RWPE1 (cell line): Measurements from ENCODE around the gene LRRN2.

Experiments
- CTCF ChIA-PET: fragments of 350-600 bp; sonication (Branson Sonifier 250); formaldehyde crosslinking; extraction: SDS; loops from one replicate; lab custom pipeline; 2021; lab: Yijun Ruan, JAX
- POLR2A ChIA-PET: fragments of 400-600 bp; formaldehyde crosslinking; extraction: SDS; loops from one replicate; lab custom pipeline; 2020; ENCODE audit warnings: antibody characterized with exemption; ENCODE audit not compliant: low non-redundant PET; lab: Yijun Ruan, JAX
- DNase-seq: peaks from one replicate; pipeline ENCODE4 v3.0.0; 2012; ENCODE audit warnings: low spot score
- H3K27ac ChIP-seq: fragments of 450-650 bp; 2 replicates; pipeline ENCODE4 v1.5.1; 2017
- TF ChIP-seq, protein P1 (sequence below): fragments of 450-650 bp; conservative IDR thresholded peaks from 2 replicates; pipeline ENCODE4 v1.5.1; 2017; ENCODE audit warnings: low read depth, mild to moderate bottlenecking

Gene LRRN2

DNA sequence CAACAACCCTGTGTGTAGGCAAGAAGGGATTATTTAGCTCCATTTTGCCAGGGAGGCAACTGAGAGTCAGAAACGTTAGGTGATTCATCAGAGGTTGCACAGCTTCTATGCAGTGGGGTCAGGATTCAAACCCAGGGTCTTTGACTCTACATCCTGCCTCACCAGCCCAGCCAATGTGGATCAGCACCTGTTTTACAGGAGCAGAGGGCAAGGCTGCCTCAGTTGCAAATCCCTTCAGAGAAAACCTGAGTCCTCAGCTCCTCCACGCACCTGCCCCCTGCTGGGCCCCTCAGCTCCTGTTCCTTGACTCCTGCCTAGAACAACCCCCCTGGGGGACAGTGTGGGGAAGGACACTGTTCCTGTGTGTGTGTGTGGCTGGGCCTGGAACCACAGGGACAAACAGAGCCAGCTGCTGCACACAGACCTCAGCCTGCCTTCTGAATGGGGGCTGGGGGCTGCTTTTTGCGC, 61.6 kb downstream of the LRRN2 start:
- TF ChIP-seq, protein P1, sequence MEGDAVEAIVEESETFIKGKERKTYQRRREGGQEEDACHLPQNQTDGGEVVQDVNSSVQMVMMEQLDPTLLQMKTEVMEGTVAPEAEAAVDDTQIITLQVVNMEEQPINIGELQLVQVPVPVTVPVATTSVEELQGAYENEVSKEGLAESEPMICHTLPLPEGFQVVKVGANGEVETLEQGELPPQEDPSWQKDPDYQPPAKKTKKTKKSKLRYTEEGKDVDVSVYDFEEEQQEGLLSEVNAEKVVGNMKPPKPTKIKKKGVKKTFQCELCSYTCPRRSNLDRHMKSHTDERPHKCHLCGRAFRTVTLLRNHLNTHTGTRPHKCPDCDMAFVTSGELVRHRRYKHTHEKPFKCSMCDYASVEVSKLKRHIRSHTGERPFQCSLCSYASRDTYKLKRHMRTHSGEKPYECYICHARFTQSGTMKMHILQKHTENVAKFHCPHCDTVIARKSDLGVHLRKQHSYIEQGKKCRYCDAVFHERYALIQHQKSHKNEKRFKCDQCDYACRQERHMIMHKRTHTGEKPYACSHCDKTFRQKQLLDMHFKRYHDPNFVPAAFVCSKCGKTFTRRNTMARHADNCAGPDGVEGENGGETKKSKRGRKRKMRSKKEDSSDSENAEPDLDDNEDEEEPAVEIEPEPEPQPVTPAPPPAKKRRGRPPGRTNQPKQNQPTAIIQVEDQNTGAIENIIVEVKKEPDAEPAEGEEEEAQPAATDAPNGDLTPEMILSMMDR: no peak
- POLR2A ChIA-PET: interaction anchor here (0.7 kb wide), 1 partner anchor 186 kb away, joined by 3 read pairs; no protein-coding TSS in a partner anchor
- no peak for DNase-seq
- CTCF ChIA-PET: interaction anchor here (1.3 to 4.2 kb wide), 3 partner anchors 10 to 183 kb away, joined by 3 to 16 read pairs (median 5); no protein-coding TSS in a partner anchor
- no peak overlapping the region for H3K27ac ChIP-seq

DNA sequence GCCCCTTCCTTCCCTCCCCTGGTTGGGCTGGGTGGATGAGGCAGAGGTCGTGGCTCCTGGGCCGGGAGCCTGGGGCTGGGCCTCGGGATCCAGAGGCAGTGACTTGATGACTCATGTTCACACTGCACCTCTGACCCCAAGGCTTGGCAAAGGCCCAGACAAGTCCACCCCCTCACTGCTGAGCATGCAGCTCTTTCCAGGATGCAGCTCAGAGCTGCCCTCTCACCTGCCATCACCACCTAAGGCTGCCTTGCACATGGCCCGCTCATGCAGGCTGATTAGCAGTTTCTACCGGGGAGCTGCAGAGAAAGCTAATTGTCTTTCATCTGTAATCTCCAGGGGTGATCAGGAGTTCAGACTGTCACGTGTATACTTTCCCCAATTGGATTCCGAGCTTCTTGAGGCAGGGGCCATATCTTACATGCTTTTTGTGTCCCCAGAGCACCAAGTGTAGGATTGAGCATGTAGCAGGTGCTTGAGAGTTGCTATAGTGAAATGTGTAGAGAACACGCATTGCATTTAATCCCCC, 62.1 kb downstream of the LRRN2 start:
- peak; percentile 88 for DNase-seq
- H3K27ac ChIP-seq: no peak overlapping the region
- ChIA-PET CTCF (interaction anchor here (0.5 to 4.2 kb wide), 4 partner anchors 10 to 814 kb away, joined by 3 to 16 read pairs (median 6); no protein-coding TSS in a partner anchor), POLR2A (interaction anchor here (0.7 kb wide), 1 partner anchor 186 kb away, joined by 3 read pairs; no protein-coding TSS in a partner anchor)
- TF ChIP-seq, protein P1: no peak

DNA sequence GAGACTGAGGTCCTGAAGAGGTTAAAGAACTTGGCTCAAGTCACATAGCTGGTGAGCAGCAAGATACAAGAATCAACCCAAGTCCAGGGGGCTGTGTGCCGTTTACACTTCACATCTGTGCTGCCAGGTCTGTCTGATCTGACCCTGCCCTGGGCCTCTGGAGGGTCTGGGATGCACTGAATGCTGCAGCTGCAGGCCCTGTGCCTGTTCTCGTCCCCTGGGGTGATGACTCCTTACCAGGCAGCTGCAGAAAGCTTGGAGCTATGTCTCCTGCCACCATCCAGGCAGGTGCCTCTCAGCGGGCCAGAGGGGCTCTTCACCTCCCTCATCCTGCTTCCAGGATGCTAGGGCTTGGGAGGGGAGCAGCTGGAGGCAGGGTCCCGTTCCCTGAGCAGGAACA, 63.5 kb downstream of the LRRN2 start:
- ChIA-PET POLR2A (no interaction called here), CTCF (interaction anchor here (0.8 to 4.2 kb wide), 4 partner anchors 57 to 185 kb away, joined by 3 to 16 read pairs (median 4); no protein-coding TSS in a partner anchor)
- no peak for DNase-seq
- TF ChIP-seq, protein P1: no peak
- H3K27ac ChIP-seq: no peak overlapping the region

DNA sequence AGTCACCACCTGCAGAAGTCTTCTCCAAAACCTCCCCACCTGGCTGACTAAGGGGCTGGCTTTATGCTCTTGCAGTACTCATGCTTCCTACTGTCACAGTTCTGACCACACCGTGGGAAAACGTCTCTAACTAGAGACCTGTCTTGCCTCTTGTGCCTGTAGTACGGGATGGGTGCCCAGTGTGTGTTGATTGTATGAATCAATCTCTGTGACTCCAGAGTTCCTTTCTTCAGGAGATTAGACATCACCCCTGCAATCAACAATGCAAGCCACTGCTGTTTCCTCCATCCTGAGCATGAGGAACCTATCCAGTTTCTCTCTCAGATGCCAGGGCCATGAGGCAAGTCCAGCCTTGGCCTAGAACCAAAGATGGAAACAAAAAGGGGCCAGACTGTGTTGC, 64.1 kb downstream of the LRRN2 start:
- H3K27ac ChIP-seq: no peak overlapping the region
- TF ChIP-seq, protein P1: no peak
- CTCF ChIA-PET: interaction anchor here (0.6 to 4.2 kb wide), 3 partner anchors 125 to 185 kb away, joined by 3 to 16 read pairs (median 4); no protein-coding TSS in a partner anchor

DNA sequence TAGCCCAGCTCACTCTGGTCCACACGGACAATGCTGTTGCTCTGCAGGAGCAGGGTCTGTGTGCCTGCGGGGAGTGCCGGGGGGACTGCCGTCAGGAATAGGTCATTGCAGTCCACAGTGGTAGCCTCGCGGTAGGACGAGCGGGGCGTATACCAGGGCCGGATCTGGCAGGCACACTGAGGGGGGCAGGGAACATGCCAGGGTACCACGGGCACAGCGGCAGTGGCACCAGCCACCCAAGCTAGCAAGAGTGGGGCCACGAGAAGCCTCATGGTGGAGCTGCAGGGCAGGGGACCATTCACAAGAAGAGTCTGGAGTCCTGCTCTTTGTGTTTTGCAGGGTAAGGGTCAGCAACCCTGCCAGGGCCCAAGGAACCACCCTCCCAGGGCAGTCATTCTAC, 65.8 kb downstream of the LRRN2 start:
- ChIA-PET CTCF (interaction anchor here (0.7 to 1.4 kb wide), 3 partner anchors 23 to 187 kb away, joined by 3 to 5 read pairs (median 3); no protein-coding TSS in a partner anchor), POLR2A (interaction anchor here (0.9 kb wide), 1 partner anchor 11 kb away, joined by 3 read pairs; no protein-coding TSS in a partner anchor)
- TF ChIP-seq, protein P1: no peak
- H3K27ac ChIP-seq: no peak overlapping the region
- no peak for DNase-seq

More for the DNA sequence above, 64.1 kb downstream of the LRRN2 start:
- DNase-seq: no peak
- POLR2A ChIA-PET: no interaction called here

DNA sequence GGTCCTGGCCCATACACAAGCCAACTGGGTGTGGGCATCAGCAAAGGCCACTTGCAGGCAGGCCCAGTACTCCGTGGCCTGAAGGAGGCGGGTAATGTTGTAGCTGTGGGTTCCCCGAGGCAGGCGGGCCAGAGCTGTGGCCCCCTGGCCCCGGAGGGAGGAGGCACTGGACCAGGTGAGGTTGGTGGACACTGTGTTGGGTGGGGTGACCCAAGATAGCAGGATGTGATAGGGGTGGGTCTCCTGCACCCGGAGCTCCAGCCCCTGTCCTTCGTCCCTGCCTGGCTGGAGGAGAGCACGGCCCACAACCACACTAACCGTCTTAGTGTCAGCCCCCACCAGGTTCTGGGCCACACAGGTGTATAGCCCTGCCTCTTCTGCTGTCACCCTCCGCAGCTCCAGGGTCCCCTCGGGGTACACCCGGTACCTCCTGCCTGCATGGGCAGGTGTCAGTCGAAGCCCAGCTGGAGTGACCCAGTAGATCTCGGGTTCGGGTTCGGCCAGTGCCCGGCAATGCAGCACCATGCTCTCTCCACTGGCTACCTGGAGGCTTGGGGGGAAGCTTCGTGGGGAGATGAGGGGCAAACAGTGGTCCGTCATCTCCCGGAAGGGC, 67.3 kb downstream of the LRRN2 start:
- DNase-seq: no peak
- TF ChIP-seq, protein P1: no peak
- POLR2A ChIA-PET: no interaction called here
- no peak overlapping the region for H3K27ac ChIP-seq
- CTCF ChIA-PET: interaction anchor here (0.6 kb wide), 1 partner anchor 22 kb away, joined by 5 read pairs; no protein-coding TSS in a partner anchor
